BE2C (cell line): Measurements from ENCODE around the gene CCDC134.

Experiments used
- DNase-seq: peaks from one replicate; pipeline ENCODE4 v3.0.0-alpha.2; 2020
- H3K27me3 ChIP-seq: fragments of 250-450 bp; sonication (Bioruptor Pico); 2 replicates; pipeline ENCODE4 v1.5.1; 2020; ENCODE audit warnings: mild to moderate bottlenecking
- H3K36me3 ChIP-seq: fragments of 250-450 bp; sonication (Bioruptor Pico); 2 replicates; pipeline ENCODE4 v1.5.1; 2020; ENCODE audit warnings: mild to moderate bottlenecking
- H3K4me1 ChIP-seq: fragments of 250-450 bp; sonication (Bioruptor Pico); 2 replicates; pipeline ENCODE4 v1.5.1; 2020
- H3K4me3 ChIP-seq: 2 replicates; pipeline ENCODE4 v1.5.1; 2011; ENCODE audit warnings: low read depth, low read length
- H3K9me3 ChIP-seq: fragments of 250-450 bp; sonication (Bioruptor Pico); 2 replicates; pipeline ENCODE4 v1.5.1; 2020
- CTCF ChIP-seq: IDR thresholded peaks from 2 replicates; pipeline ENCODE4 v1.5.1; 2012; ENCODE audit warnings: mild to moderate bottlenecking, low read depth, low read length

CCDC134 gene

GRCh38 chr22:41844036-41844435 lies 43.6 kb downstream of the CCDC134 start:
- H3K4me1 ChIP-seq, result peaks cover 20% of the 10 kb centered on the region
- no peak for DNase-seq

GRCh38 chr22:41844513-41844912 lies 44.0 kb downstream of the CCDC134 start:
- Histone ChIP-seq H3K4me1 (peaks cover 20% of the 10 kb centered on the region), H3K9me3 (no peaks in the 10 kb centered on the region), H3K36me3 (peaks cover 66% of the 10 kb centered on the region), H3K27me3 (no peaks in the 10 kb centered on the region), H3K4me3 (no peak overlapping the region)
- no peak for DNase-seq
- TF ChIP-seq CTCF, result no peak

More at GRCh38 chr22:41844036-41844435, 43.6 kb downstream of the CCDC134 start:
- Histone ChIP-seq H3K9me3 (no peaks in the 10 kb centered on the region), H3K27me3 (no peaks in the 10 kb centered on the region), H3K4me3 (no peak overlapping the region), H3K36me3 (peaks cover 66% of the 10 kb centered on the region)
- TF ChIP-seq CTCF, result no peak

- H3K36me3 ChIP-seq, result peaks cover 60% of the 10 kb centered on the region
- TF ChIP-seq CTCF, result no peak
- peaks cover 20% of the 10 kb centered on the region for H3K4me1 ChIP-seq
Measured at GRCh38 chr22:41845380-41846267, 45.1 kb downstream of the CCDC134 start.

GRCh38 chr22:41846268-41846987 lies 45.9 kb downstream of the CCDC134 start:
- DNase-seq, result no peak
- Histone ChIP-seq H3K36me3 (peaks cover 55% of the 10 kb centered on the region), H3K4me1 (peaks cover 20% of the 10 kb centered on the region), H3K4me3 (no peak overlapping the region), H3K9me3 (no peaks in the 10 kb centered on the region), H3K27me3 (no peaks in the 10 kb centered on the region)
- no peak for TF ChIP-seq CTCF

More at GRCh38 chr22:41845380-41846267, 45.1 kb downstream of the CCDC134 start:
- Histone ChIP-seq H3K27me3 (no peaks in the 10 kb centered on the region), H3K9me3 (no peaks in the 10 kb centered on the region), H3K4me3 (no peak overlapping the region)
- no peak for DNase-seq

- peaks cover 47% of the 10 kb centered on the region for H3K36me3 ChIP-seq
- H3K4me1 ChIP-seq, result peaks cover 20% of the 10 kb centered on the region
- no peak overlapping the region for H3K4me3 ChIP-seq
- H3K27me3 ChIP-seq, result no peaks in the 10 kb centered on the region
- TF ChIP-seq CTCF, result no peak
- no peaks in the 10 kb centered on the region for H3K9me3 ChIP-seq
- DNase-seq, result no peak
Measured at GRCh38 chr22:41847300-41847699, 46.8 kb downstream of the CCDC134 start.
